Dedifferentiated amniotic fluid mesenchymal stem cell (primary cell): ENCODE data around the gene EOLA1.
"Not testable (repeated sequence)": the region's sequence is repeated elsewhere in the genome, so short reads cannot be mapped to it uniquely, and the experiment has no call there.

Experiments used
- DNase-seq: peaks from one replicate; pipeline ENCODE4 v3.0.0-alpha.2; 2016; ENCODE audit errors: extremely low spot score

The EOLA1 gene

GRCh38 chrX:149540621-149541520, at the start of gene EOLA1:
TSS of gene EOLA1 (plus strand) at chrX:149541012. CDS start at chrX:149545631, 4,619 bp downstream.
- DNase-seq: peak; percentile 81

GRCh38 chrX:149491812-149492211, 49.0 kb upstream of the EOLA1 start:
- DNase-seq: no peak

GRCh38 chrX:149493567-149494562, 46.9 kb upstream of the EOLA1 start:
- no peak for DNase-seq

- no peak for DNase-seq
Measured at GRCh38 chrX:149494844-149495565, 45.8 kb upstream of the EOLA1 start.

GRCh38 chrX:149495573-149496071, 45.2 kb upstream of the EOLA1 start:
- peak; percentile 41 for DNase-seq

GRCh38 chrX:149497054-149497453, 43.8 kb upstream of the EOLA1 start:
- no peak for DNase-seq

GRCh38 chrX:149497626-149498025, 43.2 kb upstream of the EOLA1 start:
- DNase-seq: peak; percentile 54

GRCh38 chrX:149498767-149499166, 42.0 kb upstream of the EOLA1 start:
- DNase-seq: no peak

GRCh38 chrX:149499766-149500165, 41.0 kb upstream of the EOLA1 start:
- DNase-seq: no peak

GRCh38 chrX:149502923-149503322, 37.9 kb upstream of the EOLA1 start:
- DNase-seq: not testable (repeated sequence)

GRCh38 chrX:149503446-149503845, 37.4 kb upstream of the EOLA1 start:
- DNase-seq: peak; percentile 15

- peak; percentile 22 for DNase-seq
Measured at GRCh38 chrX:149504226-149504914, 36.4 kb upstream of the EOLA1 start.

GRCh38 chrX:149504915-149505651, 35.7 kb upstream of the EOLA1 start, which contains the start of gene IDS:
TSS of gene IDS (minus strand) at chrX:149505306. CDS start at chrX:149505137, 169 bp downstream.
- DNase-seq: peak; percentile 81

GRCh38 chrX:149505671-149506070, 35.1 kb upstream of the EOLA1 start:
- DNase-seq: no peak

GRCh38 chrX:149506349-149506748, 34.5 kb upstream of the EOLA1 start:
- DNase-seq: no peak

- no peak for DNase-seq
Measured at GRCh38 chrX:149508467-149508866, 32.3 kb upstream of the EOLA1 start.

GRCh38 chrX:149510386-149510785, 30.4 kb upstream of the EOLA1 start:
- no peak for DNase-seq

GRCh38 chrX:149511081-149511480, 29.7 kb upstream of the EOLA1 start:
- DNase-seq: no peak

- no peak for DNase-seq
Measured at GRCh38 chrX:149512225-149512885, 28.5 kb upstream of the EOLA1 start.
